H1 (cell line): ENCODE results near the gene KRT37. TPM values are rescaled to one million over a fixed set of nuclear protein-coding genes. Genes with fewer than 3 reads are reported as not detected.

Source experiments
- CHD7 ChIP-seq: fragments of 300-600 bp; sonication (generic); IDR thresholded peaks from 2 replicates; pipeline ENCODE4 v1.7.1; 2012; ENCODE audit warnings: low read length, moderate library complexity, mild to moderate bottlenecking, inconsistent platforms; ENCODE audit not compliant: insufficient replicate concordance
- GABPA ChIP-seq: IDR thresholded peaks from 2 replicates; pipeline ENCODE4 v1.6.1; 2011; ENCODE audit warnings: mild to moderate bottlenecking, low read length, moderate library complexity, borderline replicate concordance; ENCODE audit not compliant: insufficient read depth
- polyA plus RNA-seq, 7 experiments: library from polyadenylated mRNA; depleted of rRNA in 3 of 7; stranded (reverse) in 5 of 7; unstranded in 2 of 7; fragments of >200 nt in 5 of 7; fragments of 200-250 nt in 2 of 7; gene quantifications; 1 replicate in 5 of 7; 2 replicates in 1 of 7; 4 replicates in 1 of 7; pipeline versions ENCODE4 v1.2.1 to v1.2.3, GENCODE V29; 2011 to 2013; ENCODE audit warnings: missing spikeins in 2 of 7, mixed read lengths in 2 of 7
- total RNA-seq: library from RNA; stranded (reverse); fragmentation: NEBNext Ultra II Directional; extraction: Animal tissue kit (Norgen Biotek cat#: 25700); gene quantifications from 2 replicates; pipeline ENCODE4 v1.2.1, GENCODE V29; 2021

Gene KRT37
- total and polyA plus RNA-seq, 2 of the 8 experiments (the other 6 are each of a cell fraction or from before 2014, with no cell fraction given): not detected

DNA sequence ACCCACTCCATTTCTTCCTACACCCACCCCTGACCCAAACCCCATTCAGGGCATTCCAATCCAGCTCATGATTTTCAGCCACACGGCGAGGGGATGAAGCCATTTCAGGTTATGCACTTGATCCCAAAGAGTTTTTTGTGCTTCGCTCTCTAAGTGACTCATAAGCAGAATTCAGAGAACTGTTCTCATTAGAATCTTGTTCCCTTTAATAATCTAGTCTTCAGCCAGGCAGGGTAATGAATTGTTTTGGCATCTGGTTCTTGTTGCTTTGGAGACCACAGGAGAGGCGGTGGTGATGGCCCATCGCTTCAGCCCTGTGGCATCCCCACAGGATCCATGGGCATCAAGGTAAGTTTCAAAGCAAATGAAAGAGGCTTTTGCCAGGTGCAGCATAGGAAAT lies 22.2 kb downstream of the KRT37 start (continued):
- no peak for TF ChIP-seq CHD7
- TF ChIP-seq GABPA: no peak
